NCI-H2227 (cell line): ENCODE measurements around the gene ALG14.
"Not testable (repeated sequence)": the region's sequence is repeated elsewhere in the genome, so short reads cannot be mapped to it uniquely, and the experiment has no call there.

ENCODE experiments used
- DNase-seq: peaks from one replicate; lab custom pipeline; 2025; ENCODE audit not compliant: unreplicated experiment; lab: John Stamatoyannopoulos, UW

Gene ALG14

DNA sequence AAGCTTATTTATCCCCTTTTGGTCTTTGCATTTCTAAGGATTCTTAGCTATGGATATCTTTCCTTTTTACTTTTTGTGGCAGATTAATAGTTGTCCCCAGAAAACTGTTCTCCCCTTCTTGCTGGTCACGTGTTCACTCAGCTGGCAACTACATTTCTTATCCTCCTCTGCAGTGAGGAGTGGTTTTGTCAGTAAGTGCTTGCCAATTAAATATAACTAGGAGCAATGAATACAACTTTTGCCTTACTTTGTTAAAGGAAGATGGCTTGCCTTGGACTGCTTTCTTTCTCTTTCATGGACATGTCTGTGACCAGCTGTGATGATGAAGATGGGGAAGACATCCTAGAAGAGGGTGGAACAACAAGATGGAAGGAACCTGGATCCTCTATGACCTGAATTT, 15.6 kb upstream of the ALG14 start:
- DNase-seq: no peak

DNA sequence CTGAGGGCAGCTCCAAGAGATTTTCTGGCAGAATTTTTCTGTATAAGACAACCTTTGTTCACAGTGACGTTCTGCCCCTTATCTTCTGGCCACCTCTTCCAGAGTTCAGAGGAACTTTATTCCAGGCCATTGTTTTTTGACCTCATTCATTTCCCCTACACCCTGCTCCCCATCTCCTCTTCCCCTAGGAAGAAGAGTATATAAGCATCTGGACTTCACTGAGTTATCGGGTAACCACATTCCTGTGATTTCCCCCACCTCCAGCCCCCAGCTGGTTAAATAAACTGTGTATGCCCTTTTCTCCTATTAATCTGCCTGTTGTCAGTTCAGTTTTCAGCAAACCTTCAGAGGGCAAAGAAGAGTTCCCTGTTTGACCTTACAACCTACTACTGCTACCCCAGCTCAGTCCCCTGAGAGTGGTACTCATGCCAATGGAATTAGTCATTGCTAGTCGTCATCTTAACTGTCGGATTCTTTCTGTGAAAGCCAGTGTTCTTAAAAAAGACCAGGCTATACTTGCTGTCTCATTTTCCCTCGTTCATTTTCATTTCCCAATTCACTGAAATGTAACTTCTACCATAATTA, 14.3 kb upstream of the ALG14 start:
- no peak for DNase-seq

GRCh38 chr1:95085376-95085775, 12.6 kb upstream of the ALG14 start:
- no peak for DNase-seq

GRCh38 chr1:95084317-95085176, 11.8 kb upstream of the ALG14 start:
- peak; percentile 55 for DNase-seq

GRCh38 chr1:95080879-95081278, 8.1 kb upstream of the ALG14 start:
- DNase-seq: no peak

- no peak for DNase-seq
These were observed 7.7 kb upstream of the ALG14 start for GRCh38 chr1:95080446-95080845.

- DNase-seq: no peak
These were observed 3.3 kb upstream of the ALG14 start for GRCh38 chr1:95076034-95076433.

GRCh38 chr1:95073446-95073845, 695 bp upstream of the ALG14 start:
- DNase-seq: no peak

DNA sequence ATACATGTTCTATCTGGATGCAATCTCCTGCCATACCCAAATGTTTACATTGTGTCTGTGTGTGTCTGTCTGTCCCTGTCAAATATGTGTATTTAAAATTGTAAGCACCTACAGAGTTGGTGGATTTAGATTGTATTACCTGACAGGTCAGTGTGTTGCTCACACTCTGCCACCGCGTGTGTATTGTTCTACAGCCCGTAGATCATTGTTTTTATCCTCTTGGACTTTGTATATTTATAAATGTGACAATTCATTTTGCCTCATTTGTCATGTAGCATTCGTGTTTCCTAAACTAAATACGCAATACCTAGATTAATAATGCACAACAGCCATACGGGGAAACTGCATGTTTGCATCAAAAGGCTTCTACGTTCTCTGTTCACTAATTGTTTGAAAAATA, 634 bp downstream of the ALG14 start:
- DNase-seq: no peak

GRCh38 chr1:95071539-95071938, 1.2 kb downstream of the ALG14 start:
- DNase-seq: no peak

- no peak for DNase-seq
These were observed 3.0 kb downstream of the ALG14 start for GRCh38 chr1:95069710-95070093.

- no peak for DNase-seq
These were observed 3.6 kb downstream of the ALG14 start for GRCh38 chr1:95068956-95069709.

- DNase-seq: no peak
These were observed 5.2 kb downstream of the ALG14 start for GRCh38 chr1:95067568-95067967.

DNA sequence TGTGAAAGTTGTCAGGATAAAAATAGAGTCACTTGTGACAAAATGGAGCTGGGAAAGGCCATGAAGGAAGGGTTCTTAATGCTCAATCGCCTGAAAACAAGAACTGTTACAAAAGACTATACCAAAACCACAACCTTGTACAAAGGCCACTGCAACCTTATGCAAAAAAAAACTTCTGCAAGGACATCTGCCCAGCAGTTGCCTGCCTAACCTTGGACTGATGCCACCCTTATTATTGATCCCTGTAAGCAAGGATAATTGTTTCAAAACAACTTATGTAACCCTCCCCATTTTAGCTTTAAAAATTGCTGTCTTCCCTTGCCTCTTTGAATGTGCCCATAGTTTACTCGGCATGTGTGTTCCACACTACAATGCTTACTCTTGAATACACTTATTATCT, 5.7 kb downstream of the ALG14 start:
- no peak for DNase-seq

GRCh38 chr1:95061445-95062006, 11.2 kb downstream of the ALG14 start:
- no peak for DNase-seq

DNA sequence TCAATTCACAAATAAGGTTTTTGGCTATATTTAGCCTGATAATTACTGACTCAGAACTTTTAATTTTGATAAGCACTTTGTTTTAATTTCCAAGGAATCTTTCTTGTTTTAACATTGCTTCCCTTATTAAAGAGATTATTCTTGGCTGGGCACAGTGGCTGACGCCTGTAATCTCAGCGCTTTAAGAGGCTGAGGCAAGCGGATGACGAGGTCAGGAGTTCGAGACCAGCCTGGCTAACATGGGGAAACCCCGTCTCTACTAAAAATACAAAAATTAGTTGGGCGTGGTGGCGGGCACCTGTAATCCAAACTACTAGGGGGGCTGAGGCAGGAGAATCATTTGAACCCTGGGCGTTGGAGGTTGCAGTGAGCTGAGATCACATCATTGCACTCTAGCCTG, 13.8 kb downstream of the ALG14 start:
- no peak for DNase-seq

DNA sequence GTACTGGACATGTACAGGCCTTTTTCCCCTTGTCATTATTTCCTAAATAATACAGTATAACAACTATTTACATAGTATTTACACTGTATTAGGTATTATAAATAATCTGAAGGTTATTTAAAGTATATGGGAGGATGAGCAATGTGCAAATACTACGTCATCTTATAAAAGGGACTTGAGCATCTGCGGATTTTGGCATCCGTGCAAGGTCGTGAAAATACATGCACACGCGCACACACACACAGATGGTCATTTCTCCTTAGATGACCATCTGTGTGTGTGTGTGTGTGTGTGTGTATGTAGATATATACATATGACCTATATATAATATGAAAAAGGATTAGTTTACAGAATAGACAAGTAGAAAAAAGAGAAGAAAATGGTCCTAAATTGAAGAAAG, 15.4 kb downstream of the ALG14 start:
- no peak for DNase-seq

DNA sequence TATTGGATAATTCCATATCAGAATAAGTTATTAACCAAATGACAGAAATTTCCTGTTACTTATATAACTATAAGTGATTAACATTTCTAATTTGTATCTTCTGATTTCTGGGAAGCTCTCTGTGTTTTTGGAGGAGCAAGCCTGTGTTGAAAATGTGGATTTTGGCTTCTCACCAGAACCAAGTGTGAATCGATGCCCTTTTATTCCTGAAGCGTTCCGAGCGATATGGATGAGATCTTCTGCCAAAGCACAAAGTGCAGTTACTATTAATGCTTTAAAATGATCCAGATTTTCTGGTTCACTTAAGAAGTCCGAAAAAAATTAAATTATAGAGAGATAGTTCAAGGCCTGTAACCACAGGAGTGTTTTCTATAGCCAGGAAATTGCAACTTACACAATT, 22.8 kb downstream of the ALG14 start:
- DNase-seq: no peak

- DNase-seq: no peak
These were observed 24.4 kb downstream of the ALG14 start for GRCh38 chr1:95048317-95048716.

GRCh38 chr1:95047624-95048023, 25.1 kb downstream of the ALG14 start:
- DNase-seq: not testable (repeated sequence)

- DNase-seq: no peak
These were observed 26.4 kb downstream of the ALG14 start for GRCh38 chr1:95046359-95046758.
